ENCODE data around the gene TUBB2A. TPM values are rescaled to one million over a fixed set of nuclear protein-coding genes. Genes with fewer than 3 reads are reported as not detected.
A peak's percentile ranks its signal among the peaks of the same experiment; 100 is the strongest.
"Not testable (repeated sequence)": the region's sequence is repeated elsewhere in the genome, so short reads cannot be mapped to it uniquely, and the experiment has no call there.

TUBB2A gene
- total RNA-seq, 3 donors from 2014 or later: 27.8 to 43.6 (median 36.0) TPM

GRCh38 chr6:3159805-3160781 is 2.7 kb upstream of the TUBB2A start:
- intact Hi-C loops (cut with DNase I; ENCODE audit: low total_unique reads): no loop called here
- TF ChIP-seq POLR2AphosphoS5 (IDR thresholded peaks at IDR 0.05) (no peak), CTCF (IDR thresholded peaks at IDR 0.05) (no peak), POLR2A (IDR thresholded peaks at IDR 0.05) (no peak)
- Histone ChIP-seq H3K4me1 (peaks cover 0 to 4% of the 10 kb centered on the region in 2 donors), H3K36me3 (no peaks in the 10 kb centered on the region), H3K27ac (peak overlapping the region; percentile 36 to 65), H3K27me3 (no peaks in the 10 kb centered on the region), H3K9me3 (no peaks in the 10 kb centered on the region), H3K4me3 (no peak overlapping the region)
- DNase-seq (ENCODE audit: low spot score in 2 of 2): peak in 1 of 2 donors; percentile 69

GRCh38 chr6:3156184-3157130 is 887 bp downstream of the TUBB2A start:
- H3K4me1 ChIP-seq; H3K36me3 ChIP-seq; H3K27me3 ChIP-seq; intact Hi-C loops (cut with DNase I; ENCODE audit: low total_unique reads); H3K9me3 ChIP-seq; DNase-seq (ENCODE audit: low spot score in 2 of 2): not testable (repeated sequence)
- Histone ChIP-seq H3K27ac (peak overlapping the region; percentile 96 to 100), H3K4me3 (peak overlapping the region; percentile 87 to 100 (median 88))

- DNase-seq (ENCODE audit: low spot score in 2 of 2); H3K36me3 ChIP-seq; H3K4me3 ChIP-seq; H3K4me1 ChIP-seq; H3K9me3 ChIP-seq; intact Hi-C loops (cut with DNase I; ENCODE audit: low total_unique reads); H3K27me3 ChIP-seq: not testable (repeated sequence)
- peak overlapping the region in 1 of 2 donors; percentile 25 for H3K27ac ChIP-seq
These were observed 1.9 kb downstream of the TUBB2A start for GRCh38 chr6:3155416-3155815.

GRCh38 chr6:3152689-3153088 is 4.7 kb downstream of the TUBB2A start:
- intact Hi-C loops (cut with DNase I; ENCODE audit: low total_unique reads): no loop called here
- Histone ChIP-seq H3K27me3 (no peaks in the 10 kb centered on the region), H3K4me1 (no peaks in the 10 kb centered on the region), H3K27ac (no peak overlapping the region), H3K4me3 (no peak overlapping the region), H3K36me3 (no peaks in the 10 kb centered on the region), H3K9me3 (no peaks in the 10 kb centered on the region)
- DNase-seq (ENCODE audit: low spot score in 2 of 2): no peak
- TF ChIP-seq CTCF (IDR thresholded peaks at IDR 0.05) (no peak), POLR2AphosphoS5 (IDR thresholded peaks at IDR 0.05) (no peak), POLR2A (IDR thresholded peaks at IDR 0.05) (no peak)

- Histone ChIP-seq H3K9me3 (no peaks in the 10 kb centered on the region), H3K36me3 (no peaks in the 10 kb centered on the region), H3K4me3 (no peak overlapping the region), H3K27me3 (no peaks in the 10 kb centered on the region), H3K27ac (no peak overlapping the region), H3K4me1 (no peaks in the 10 kb centered on the region)
- DNase-seq (ENCODE audit: low spot score in 2 of 2): no peak
- TF ChIP-seq CTCF (IDR thresholded peaks at IDR 0.05) (no peak), POLR2A (IDR thresholded peaks at IDR 0.05) (no peak), POLR2AphosphoS5 (IDR thresholded peaks at IDR 0.05) (no peak)
- intact Hi-C loops (cut with DNase I; ENCODE audit: low total_unique reads): no loop called here
These were observed 5.7 kb downstream of the TUBB2A start for GRCh38 chr6:3151691-3152090.
